ENCODE data around the gene ARHGEF4.

The ARHGEF4 gene

DNA sequence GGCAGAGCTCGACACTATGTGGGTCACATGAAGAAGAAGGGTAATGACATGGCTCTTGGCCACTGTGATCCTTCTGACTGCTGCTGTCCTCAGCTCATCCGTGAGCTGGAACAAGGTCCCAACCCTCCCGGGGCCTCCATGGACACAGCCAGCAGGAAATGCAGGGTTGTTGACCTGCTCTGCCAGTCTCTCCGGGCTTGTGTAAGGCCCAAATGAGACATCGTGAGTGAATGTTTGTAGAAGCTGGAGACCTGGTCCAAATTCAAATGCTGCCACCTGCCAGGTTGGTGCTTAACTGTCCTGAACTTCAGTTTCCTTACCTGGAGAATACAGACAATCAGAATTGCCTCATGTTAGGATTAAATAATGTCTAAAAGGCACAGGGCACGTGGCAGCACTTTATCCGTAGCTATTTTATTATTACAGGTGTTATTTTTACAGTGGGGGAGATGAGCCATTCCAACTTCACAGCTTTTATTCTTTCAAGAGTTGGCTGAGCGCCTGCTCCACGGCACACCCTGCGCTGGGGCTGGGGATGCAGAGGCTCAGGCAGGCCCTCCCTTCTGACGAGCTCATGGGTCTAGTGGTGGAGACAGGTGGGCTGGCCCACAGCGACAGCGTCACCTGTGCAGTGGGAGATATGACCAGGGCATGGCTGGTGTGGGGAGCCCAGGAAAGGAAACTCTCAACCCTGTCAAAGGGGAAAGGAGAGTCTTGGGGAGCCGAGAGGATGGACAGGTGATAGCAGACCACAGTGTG, 15.1 kb downstream of the ARHGEF4 start:
- no peak for DNase-seq

DNA sequence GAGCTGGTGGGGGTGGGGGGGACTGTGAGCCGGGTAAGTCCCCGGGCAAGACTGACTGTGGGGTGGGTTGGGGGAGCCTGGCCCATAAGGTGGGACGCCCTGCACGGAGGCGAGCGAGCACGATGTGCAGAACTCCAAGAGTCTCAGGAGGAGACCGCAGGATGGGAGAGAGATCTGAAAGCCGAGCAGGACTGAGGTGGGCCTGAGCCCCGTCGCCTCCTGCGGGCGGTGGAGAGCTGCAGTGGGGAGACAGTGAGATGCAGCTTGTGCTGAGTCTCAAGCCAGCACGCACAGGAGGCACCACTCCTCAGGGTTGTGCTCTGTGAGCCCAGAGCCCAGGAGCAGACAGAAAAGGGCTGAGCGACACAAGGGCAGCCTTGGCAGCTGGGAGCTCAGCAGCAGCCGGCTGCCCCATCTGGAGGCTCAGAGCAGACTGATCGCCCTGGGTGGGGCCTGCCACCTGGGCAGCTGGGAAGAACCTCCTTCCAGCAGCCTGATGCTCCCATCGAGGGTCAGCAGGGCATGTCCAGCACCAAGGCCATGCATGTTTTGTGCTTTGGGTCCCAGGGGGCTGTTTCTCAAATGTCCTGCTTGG, 15.9 kb downstream of the ARHGEF4 start:
- DNase-seq = no peak

DNA sequence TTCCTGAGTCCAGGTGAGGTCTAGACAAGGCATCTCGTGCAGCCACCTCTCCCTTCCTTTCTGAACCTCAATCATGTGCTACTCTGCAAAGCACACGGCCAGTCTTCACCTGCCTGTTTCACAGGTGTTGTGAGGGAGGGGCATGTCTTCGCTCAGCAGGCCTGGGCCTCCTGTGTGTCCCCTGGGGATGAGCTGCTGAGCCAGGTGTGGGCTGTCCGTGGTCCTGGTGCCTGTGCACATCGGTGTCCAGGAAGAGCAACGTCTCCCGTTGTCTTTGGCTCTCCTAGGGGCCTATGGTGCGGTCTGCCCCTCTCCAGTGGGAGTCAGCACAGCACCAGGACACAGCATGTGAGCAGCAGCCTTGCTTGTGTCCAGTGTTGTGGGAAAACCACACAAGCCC, 16.7 kb downstream of the ARHGEF4 start:
- no peak for DNase-seq

DNA sequence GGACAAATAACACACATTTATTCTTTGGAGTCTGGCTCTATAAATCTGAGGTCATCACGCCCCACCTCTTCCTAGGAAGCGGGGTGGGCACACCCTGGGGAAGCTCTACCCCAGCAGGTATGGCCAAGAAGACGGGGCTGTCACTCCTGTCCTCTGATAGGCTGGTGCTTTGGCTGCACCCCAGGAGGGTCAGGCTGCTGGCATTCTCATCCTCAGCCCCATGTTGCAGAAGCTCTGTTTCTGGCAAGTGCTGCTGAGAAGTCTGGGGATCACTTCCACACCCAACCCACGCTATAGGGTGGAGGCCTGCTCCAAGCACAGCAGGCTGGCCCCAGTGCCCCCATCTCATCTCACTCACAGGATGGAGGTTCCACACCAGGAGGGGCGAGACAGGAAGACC, 17.6 kb downstream of the ARHGEF4 start:
- DNase-seq = no peak

DNA sequence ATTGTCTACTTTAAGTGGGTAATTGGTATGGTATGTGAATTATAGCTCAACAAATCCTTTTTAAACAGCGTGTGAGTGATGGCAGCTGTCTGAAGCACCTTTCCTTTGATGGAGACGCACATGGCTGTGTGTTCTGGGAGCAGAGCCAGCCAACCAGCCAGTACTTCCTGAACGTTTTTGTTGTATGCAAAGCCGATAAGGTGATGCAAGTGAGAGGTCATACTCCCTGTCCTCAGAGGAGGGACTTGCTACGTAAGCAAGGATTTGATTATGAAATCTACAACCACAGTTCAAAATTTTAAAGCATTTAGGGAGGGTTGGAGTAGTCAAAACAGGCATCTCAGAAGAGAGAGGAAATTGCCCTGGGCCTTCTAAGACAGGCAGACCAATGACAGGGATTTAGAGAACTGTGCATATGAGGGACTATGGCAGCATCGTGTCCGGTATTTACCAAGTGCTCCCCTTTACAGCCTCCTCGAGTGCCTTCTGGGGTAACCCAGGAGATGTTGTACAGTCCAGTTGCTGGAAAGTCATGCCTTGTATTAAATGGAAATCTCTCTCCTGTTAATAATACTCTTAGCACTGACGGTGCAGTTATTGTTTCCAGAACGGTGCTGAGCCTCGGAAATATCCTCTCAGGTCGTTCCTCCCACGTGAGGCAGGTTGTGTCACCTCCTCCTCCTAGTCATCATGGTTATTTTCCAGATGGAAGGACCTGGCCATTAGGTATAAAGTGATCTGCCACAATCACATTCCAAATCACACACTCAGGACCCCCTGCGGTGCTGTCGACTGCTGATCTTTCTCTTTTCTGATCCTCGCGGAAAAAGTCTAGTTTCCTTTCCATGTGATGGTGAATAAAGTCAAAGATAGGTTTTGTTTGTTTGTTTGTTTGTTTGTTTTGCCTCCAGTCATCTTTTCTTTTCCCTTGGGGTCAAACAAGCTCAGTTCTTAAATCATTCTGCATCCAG, 28.4 kb downstream of the ARHGEF4 start:
- peak in 1 of 2 donors; percentile 22 for DNase-seq

DNA sequence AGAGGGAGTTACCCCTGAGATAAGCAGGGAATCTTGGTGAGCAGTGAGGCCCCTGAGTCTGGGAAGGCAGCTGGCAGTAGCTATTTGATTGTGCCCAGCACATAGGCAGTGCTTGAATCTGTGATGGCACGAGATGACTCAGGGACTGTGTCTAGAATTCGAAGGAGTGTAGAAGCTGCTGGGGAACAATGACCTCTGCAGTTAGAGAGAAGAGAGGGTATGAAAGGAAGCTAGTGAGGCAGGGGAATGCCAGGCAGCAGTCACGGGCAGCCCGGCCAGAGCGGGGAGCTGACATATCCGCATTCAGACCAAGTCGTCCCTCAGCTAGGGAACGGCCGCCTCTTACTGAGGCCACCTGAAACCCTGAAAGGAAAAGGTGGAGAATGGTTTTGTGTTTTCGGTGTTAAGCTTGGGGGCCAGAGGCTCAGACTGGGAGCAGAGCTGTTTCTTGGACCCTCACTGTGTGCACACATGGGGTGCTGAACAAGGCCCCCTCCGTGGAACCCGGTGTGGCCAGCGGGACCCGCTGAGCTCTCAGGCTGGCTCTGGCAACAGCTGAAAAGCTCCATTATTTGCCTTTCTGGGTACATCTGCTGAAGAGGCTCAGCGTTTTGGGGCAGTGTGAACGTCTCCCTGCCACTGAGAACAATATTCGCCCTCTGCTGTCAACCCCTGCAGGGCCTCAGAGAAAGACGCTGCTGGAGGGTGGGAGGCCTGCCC, 32.9 kb downstream of the ARHGEF4 start:
- no peak for DNase-seq

DNA sequence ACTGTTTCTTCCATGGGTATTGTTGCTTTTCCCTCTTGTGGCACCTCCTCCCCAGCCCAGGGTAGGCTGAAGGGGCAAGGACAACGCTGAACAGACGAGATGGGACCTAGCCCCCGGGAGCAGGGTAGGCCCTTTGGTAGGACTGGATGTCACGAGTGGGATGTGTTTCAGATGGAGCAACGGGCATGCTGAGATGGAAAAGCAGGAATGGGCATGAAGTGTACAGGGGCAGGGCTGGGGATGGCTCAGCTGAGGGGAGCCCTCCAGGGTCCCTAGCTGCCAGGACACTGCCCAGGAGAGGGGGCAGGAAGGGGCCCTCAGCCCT, 33.4 kb downstream of the ARHGEF4 start:
- DNase-seq = no peak

DNA sequence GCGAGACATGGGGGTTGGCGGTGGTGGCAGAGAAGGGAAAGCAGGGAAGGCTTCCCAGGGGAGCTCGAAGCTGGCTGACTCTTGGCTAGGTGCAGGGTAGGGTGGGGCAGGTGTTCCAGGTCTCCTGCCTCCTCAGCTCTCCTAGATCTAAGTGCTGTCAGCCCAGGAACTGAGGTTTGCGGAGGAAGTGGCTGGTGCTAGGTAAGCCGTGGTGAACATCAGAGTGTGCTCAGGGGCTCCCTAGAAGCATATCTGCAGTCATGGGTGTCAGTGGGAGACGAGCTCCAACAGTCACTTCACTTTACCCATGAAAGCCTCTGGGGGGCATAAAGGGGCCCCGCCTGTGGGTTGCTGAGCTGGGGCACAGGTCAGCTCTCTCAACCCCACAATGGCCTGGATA, 34.1 kb downstream of the ARHGEF4 start:
- no peak for DNase-seq

DNA sequence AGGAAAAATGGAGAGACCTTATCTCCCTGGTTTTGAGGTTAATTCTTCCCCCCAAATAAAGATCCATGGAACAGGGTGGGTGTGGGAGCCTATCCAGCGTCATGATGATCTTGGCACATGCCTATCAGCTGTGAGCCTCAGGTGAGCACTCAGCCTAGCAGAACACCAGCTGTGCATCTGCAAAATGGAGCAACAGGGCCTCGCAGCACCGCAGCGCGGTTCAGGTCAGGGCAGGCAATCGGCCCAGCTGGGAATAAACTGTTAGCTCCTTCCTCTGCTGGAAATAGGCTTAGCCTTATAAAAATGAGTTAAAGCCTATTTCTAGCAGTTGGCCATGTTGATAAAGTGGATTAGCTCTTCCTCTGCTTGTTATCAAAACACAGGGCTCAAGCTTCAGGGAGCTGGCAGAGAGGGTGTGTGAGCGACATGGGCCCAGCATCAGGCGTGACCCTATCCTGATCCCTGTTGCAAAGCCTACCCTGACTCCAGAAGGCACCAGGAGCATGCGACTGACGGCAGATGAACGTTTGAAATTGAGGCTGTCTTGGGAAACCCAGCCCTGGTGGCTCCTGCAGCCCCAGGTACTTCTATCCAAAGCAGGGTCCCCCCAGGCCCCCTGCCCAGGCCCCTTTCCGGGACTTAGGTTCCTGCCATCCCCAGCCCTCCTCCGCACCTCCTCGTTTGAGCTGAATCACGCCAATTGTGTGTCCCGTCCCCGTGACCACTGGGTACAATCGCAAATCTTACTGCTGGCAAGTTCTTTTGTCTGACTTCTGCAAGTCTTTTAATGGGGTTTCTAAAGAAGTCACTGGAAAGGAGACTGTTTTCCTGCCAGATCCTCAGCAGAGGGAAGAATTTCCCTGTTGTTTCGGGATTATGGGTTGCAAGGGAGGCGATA, 35.4 kb downstream of the ARHGEF4 start:
- DNase-seq = no peak

DNA sequence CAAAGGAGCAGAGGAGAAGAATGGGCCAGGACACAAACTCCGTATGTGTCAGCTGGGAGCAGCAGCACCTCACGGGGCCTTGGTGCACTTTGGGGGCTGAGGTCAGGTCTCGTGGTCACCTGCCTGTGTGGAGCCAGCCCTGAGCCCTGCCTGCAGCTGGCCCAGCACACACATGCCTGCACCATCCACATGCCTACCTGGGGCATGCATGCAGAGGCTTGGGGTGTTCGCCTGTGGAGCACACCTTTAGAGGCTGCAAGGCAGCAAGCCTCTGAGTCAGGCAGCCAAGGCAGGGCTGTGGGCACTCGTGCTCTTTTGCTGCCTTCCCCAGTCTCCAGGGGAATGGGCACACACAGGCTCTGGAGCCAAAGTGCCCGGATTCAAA, 36.0 kb downstream of the ARHGEF4 start:
- DNase-seq = no peak

DNA sequence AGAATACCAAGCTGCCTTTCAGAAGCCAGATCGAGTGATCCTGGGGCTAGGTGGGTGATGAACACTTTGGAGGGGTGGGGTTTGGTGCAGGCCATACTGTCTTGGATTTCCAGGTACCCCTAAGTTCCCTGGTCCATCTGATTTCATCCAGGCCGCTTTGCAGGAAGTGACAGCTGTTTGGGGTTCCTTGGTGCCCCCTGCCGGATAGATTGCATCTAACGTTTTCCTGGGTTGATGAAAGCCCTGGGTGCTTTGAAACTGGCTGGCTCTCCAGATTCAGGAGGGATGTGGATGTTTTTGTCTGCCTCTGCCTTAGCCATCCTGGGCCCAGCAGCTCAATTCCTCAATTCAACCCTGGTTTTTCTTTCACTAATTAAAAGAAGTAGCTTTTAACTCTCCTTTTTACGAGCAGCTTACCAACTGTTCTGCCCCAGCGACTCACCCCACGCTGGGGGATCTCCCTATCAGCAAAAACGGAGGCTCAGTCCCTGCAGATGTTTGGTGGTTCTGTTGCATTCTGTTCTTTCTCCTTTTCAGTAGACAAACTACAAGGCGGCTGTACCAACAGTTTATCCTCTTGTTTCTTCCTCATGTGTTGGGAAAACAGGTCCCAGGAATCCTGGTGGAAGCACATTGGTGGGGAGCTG, 37.1 kb downstream of the ARHGEF4 start:
- peak; percentile 58 to 71 for DNase-seq

DNA sequence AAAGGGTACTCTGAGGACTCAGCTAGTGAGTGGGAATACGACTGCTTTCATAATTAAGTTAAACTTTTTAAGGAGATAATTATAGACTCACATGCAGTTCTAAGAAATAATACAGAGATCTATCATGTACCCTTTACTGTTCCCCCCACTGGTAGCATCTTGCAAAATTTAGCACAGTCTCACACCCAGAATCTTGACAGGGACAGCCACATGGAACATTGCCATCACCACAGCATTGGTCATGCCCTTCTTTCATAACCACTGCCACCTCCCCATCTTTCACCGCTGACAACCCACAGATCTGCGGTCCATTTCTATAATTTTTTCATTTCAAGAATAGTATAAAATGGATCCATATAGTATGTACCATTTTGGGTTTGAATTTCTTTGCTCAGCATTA, 37.8 kb downstream of the ARHGEF4 start:
- DNase-seq = no peak

DNA sequence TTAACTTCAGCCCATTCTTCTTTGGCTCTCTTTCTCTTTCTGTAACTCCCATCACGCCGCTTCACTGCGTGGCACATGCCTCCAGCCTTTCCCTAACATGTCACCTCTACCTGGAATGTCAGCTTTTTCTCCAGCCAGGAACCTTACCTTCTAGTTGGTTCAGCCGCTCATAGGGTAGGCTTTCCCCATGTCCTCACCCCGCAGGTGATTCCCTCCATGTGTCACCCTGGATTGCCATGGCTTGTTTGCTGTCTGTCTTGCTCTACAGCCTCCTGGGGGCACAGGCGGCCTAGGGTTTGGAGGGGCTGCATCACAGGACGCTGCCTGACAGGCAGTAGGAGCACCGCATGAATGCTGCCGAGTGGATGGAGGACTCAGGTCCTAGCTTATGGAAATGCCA, 39.2 kb downstream of the ARHGEF4 start:
- DNase-seq = no peak

DNA sequence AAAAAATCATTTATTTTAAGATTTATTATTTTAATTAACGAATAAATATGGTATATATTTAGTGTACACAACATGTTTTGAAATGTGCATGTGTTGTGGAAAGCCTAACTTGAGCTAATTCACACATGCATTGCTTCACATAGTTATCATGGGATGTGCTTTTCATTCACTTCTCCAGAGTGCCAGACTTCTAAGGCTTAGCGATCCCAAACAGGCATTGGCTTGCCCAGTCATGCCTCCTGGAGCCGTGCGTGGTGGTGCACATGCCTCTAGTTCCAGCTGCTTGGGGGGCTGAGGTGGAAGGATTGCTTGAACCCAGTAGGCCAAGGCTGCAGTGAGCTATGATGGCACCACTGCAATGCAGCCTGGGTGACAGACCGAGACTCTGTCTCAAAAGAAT, 40.5 kb downstream of the ARHGEF4 start:
- DNase-seq = no peak

DNA sequence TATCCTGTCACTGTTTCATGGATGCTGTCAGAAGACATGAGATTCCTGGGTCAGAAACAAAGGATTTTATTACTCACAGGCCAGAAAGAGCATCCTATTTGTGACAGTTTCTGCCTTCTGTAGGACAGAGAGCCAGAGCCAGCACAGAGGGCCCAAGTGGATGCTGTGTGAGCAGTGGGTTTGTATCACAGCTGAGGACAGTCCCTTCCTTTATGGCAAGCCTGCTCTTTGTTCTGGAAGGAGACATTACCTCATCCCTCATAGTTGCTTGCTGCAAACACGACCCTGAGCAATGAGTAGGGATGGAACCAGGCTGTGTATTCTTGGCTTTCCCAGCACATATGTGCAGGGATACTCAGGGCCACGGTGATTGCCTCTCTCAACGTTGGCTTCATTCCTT, 41.6 kb downstream of the ARHGEF4 start:
- DNase-seq = no peak

DNA sequence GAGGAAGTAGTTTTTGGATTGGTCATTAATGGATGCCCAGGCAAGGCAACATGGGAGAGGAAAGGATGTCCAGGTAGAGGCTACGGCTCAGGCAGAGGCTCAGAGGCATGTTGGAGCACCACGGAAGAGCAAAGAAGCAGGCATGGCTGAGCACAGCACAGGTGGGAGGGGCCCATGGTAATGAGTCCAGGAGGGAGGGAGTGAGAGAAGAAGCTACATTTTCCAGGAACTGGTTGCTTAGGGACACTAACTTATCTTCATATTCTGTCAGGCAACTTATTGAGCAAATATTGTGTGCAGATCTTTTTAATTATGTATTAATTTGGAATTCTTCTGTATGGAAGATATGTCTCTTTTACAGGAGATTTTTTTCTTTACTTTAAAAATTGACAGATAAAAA, 42.2 kb downstream of the ARHGEF4 start:
- DNase-seq = no peak

DNA sequence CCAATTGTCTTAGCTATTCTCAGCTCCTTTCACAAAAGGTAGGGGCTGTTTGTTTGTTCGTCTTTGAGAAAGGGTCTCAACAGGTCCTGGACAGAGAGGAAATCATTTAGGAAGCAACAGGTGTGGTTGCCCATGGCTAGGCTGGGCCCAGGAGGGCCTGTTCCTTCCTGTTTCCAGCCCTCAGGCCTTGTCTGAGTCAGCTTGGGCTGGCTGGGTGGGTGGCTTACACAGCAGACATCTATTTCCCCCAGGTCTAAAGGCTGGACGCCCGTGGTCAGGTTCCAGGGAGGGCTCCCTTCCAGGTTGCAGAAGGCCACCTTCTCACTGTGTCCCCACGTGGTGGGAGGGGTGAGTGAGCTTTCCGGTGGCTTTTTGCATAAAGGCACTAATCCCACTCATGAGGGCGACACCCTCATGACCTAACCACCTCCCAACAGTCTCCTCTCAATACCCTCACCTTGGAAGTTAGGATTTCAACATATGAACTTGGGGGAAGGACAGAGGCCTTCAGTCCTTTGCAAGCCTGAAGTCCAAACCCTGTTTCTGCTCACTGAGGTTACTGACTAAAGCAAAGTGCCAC, 45.5 kb downstream of the ARHGEF4 start:
- no peak for DNase-seq

DNA sequence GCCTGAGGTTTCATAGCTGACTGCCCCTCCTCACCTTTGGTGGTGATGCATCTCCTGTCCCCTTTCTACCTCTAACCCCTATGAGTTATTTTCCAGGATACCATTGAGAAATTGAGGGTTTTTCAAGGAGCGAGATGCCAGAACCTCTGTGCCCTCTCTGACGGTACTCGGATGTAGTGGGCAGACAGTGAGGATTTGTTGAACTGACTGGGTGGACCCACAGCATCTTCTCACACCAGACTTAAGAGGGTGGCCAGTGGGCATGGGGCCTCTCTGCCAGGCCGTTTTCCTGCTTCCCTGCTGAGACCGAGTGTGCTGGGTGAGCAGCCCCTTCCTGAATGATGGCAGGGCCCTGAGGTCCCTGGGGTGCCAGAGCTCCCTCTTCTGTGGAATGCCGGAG, 46.3 kb downstream of the ARHGEF4 start:
- DNase-seq = no peak

DNA sequence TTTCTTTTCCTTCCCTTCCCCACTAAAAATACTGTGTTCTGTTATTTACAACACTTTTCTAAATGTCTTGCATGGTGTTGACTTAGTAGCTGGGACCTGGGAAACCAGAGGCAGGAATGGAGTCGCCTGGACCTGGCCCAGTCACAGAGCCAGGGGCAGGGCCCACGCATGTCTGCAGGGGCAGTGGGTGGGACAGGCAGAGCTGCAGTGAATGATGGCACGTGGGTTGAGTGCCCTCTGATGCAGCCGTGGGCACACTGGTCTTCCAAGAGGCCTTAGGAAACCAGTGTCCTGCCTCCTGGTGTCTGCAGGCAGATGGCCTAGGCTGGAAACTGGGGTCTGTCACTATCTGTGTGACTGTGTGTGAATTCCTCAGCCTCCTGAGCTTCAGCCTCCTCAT, 46.8 kb downstream of the ARHGEF4 start:
- no peak for DNase-seq

DNA sequence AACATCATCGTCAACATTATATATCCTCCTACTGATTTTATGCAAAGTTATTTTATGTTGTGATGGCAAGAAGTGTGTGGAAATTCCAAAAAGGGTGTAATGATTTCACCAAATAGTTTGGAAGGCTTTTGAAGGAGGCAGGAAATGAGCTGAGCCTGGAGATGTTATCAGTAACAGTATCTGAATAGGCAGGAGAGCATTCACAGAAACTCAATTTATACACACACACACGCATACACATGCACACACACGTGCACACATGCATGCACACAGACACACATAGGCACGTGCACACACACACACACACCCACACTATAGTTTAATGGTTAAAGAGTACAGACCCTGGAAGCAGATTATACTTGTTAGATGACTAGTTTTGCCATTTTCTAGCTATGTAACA, 47.3 kb downstream of the ARHGEF4 start:
- DNase-seq = no peak

DNA sequence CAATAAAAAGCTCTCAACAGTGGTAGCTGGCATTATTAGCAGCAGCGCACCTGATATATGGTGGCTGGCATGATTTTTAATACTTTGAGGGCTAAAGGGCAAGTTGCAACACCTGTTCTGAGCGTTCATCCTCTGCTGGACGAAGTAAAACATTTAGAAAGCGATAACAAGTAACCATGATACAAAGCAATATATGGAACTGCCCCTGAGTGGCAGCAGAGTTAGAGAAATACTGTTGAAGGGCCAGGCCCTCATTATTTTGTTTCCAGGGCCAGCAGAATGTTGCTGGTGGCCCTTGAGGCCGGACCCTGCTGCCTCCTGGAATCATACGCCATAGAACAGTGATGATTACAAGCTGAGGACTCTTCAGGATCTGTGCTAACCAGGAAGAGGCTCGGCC, 47.8 kb downstream of the ARHGEF4 start:
- DNase-seq = no peak

Measured in CD4-positive, alpha-beta T cell treated with Interleukin-1 beta for 1 hour (primary cell).